Dermis blood vessel endothelial cell (primary cell): ENCODE measurements around the gene HSD17B1. TPM values are rescaled to one million over a fixed set of nuclear protein-coding genes. Genes with fewer than 3 reads are reported as not detected.

ENCODE experiments used
- total RNA-seq: library from RNA; depleted of rRNA; stranded (reverse); fragments of >200 nt; gene quantifications from 2 replicates; pipeline ENCODE4 v1.2.3, GENCODE V29; 2014

Gene HSD17B1
- total RNA-seq, 1 donor from 2014 or later: 0.34 TPM

Other genes with a start within 250 kb of the HSD17B1 start
- gene STAT3, start 164.5 kb upstream of the HSD17B1 start, total RNA-seq: 131 and 179 TPM in 2 replicates
- gene CAVIN1, start 129.7 kb upstream of the HSD17B1 start, total RNA-seq: 768 and 840 TPM in 2 replicates
- 27.9 and 42.9 TPM in 2 replicates for gene ATP6V0A1, start 94.0 kb upstream of the HSD17B1 start, total RNA-seq
- gene NAGLU, start 16.7 kb upstream of the HSD17B1 start, total RNA-seq: 44.9 and 53.3 TPM in 2 replicates
- gene COASY, start 9.2 kb downstream of the HSD17B1 start, total RNA-seq: 9.5 and 33.9 TPM in 2 replicates
- gene MLX, start 14.2 kb downstream of the HSD17B1 start, total RNA-seq: 33.0 and 34.5 TPM in 2 replicates
- gene PSMC3IP, start 24.8 kb downstream of the HSD17B1 start, total RNA-seq: 4.9 and 5.5 TPM in 2 replicates
- 63.8 and 72.5 TPM in 2 replicates for gene RETREG3, start 56.5 kb downstream of the HSD17B1 start, total RNA-seq
- gene TUBG1, start 56.8 kb downstream of the HSD17B1 start, total RNA-seq: 27.6 and 62.5 TPM in 2 replicates
- 6.4 and 7.7 TPM in 2 replicates for gene TUBG2, start 106.4 kb downstream of the HSD17B1 start, total RNA-seq
- 12.9 and 20.0 TPM in 2 replicates for gene PLEKHH3, start 124.1 kb downstream of the HSD17B1 start, total RNA-seq
- 5.1 and 7.9 TPM in 2 replicates for gene CCR10, start 128.9 kb downstream of the HSD17B1 start, total RNA-seq
- 12.3 and 41.2 TPM in 2 replicates for gene CNTNAP1, start 129.6 kb downstream of the HSD17B1 start, total RNA-seq
- gene EZH1, start 192.1 kb downstream of the HSD17B1 start, total RNA-seq: 12.9 and 18.2 TPM in 2 replicates
- gene RAMP2, start 208.3 kb downstream of the HSD17B1 start, total RNA-seq: 9.7 and 13.1 TPM in 2 replicates
- 46.5 and 53.4 TPM in 2 replicates for gene VPS25, start 220.5 kb downstream of the HSD17B1 start, total RNA-seq
- 3.4 TPM in 2 replicates for gene WNK4, start 227.7 kb downstream of the HSD17B1 start, total RNA-seq
- gene COA3, start 245.8 kb downstream of the HSD17B1 start, total RNA-seq: 52.5 and 75.7 TPM in 2 replicates
- 0.34 TPM in 1 of 2 replicates, not detected in the other for gene CNTD1, start 245.9 kb downstream of the HSD17B1 start, total RNA-seq